ENCODE data around the gene TMUB2. TPM values are rescaled to one million over a fixed set of nuclear protein-coding genes. Genes with fewer than 3 reads are reported as not detected.

The TMUB2 gene
- total and polyA plus RNA-seq, 2 of the 13 experiments (the other 11 are each of a cell fraction or from before 2014, with no cell fraction given) = 26.9 to 50.8 TPM

- BruUV-seq (replicated peaks) = no TSS peak
- peak overlapping the region; percentile 90 for H3K9ac ChIP-seq (ENCODE audit: insufficient read depth, low read depth, low read length)
- CTCF ChIA-PET (ENCODE audit: low intra/inter-chr PET ratio, low total read pairs) = interaction anchor here (0.7 kb wide), 1 partner anchor 53 kb away, joined by 3 read pairs; no protein-coding TSS in a partner anchor
- in situ Hi-C loops (cut with HindIII; ENCODE audit: extremely low pct_ligation_motif_present, low pct_unique_long_range_greater_than_20kb) = loop anchor here (5.0 kb wide), 1 partner anchor 106 kb away; no protein-coding TSS in a partner anchor
- WGBS (ENCODE audit: low lambda C conversion rate) = under 1% methylated on average over 49 of the region's 54 CpGs
- H3K36me3 ChIP-seq (replicated peaks in 1 of 2; ENCODE audit: control insufficient read depth in 1 of 2, insufficient read depth in 2 of 2, low read length in 2 of 2) = peaks cover 3 to 8% of the 10 kb centered on the region in 2 experiments
- DNase-seq (ENCODE audit: low spot score) (peak; percentile 78), FAIRE-seq (no peak), ATAC-seq (peak; percentile 64)
- H3K27me3 ChIP-seq (ENCODE audit: control insufficient read depth in 1 of 2, insufficient read depth in 2 of 2, low read length in 2 of 2) = no peaks in the 10 kb centered on the region; a peak in 1 of 5 replicates
- peak overlapping the region; percentile 81 to 99 (median 88) for H3K4me3 ChIP-seq (replicated peaks in 1 of 3; ENCODE audit: insufficient read depth in 1 of 3, low read depth in 2 of 3, low read length in 3 of 3)
- H3K4me2 ChIP-seq (ENCODE audit: low read depth, low read length) = peak overlapping the region; percentile 95
- POLR2A ChIA-PET = interaction anchor here (0.5 to 3.9 kb wide), 16 partner anchors 11 to 282 kb away, joined by 3 to 25 read pairs (median 4); partner anchors contain the start of genes ATXN7L3, GPATCH8, GRN and LSM12
- no peaks in the 10 kb centered on the region; the same call in 1 of the 2 replicates for H4K20me1 ChIP-seq (ENCODE audit: insufficient read depth, low read length)
- H3K9me3 ChIP-seq (ENCODE audit: low read length) = no peaks in the 10 kb centered on the region
- peaks cover 34% of the 10 kb centered on the region for H3K4me1 ChIP-seq (ENCODE audit: insufficient read depth, low read length)
- H2AFZ ChIP-seq (ENCODE audit: low read length) = no peak overlapping the region
- intact Hi-C loops (cut with micrococcal nuclease; ENCODE audit: unreplicated experiment) = no loop called here
- peak overlapping the region; percentile 89 for H3K27ac ChIP-seq (ENCODE audit: extremely low read length, insufficient read depth, low read length)
- peaks cover 26% of the 10 kb centered on the region for H3K79me2 ChIP-seq (ENCODE audit: insufficient read depth, low read length)
- TF ChIP-seq ZNF333 (CRISPR knock-in tag; IDR thresholded peaks at IDR 0.05; ENCODE audit: borderline replicate concordance) (no peak; the same call in 1 of the 2 replicates), CBX5 (CRISPR knock-in tag; IDR thresholded peaks at IDR 0.05; ENCODE audit: borderline replicate concordance) (peak; percentile 23; the same call in 1 of the 2 replicates), ZNF33A (CRISPR knock-in tag; IDR thresholded peaks at IDR 0.05; ENCODE audit: borderline replicate concordance) (0 out of 2 replicates have a peak, but pooled peaks have one; percentile 9), NR2F2 (IDR thresholded peaks at IDR 0.05; ENCODE audit: borderline replicate concordance, low read depth) (no peak), ZNF318 (CRISPR knock-in tag; IDR thresholded peaks at IDR 0.05) (no peak), DR1 (CRISPR knock-in tag; IDR thresholded peaks at IDR 0.05) (no peak), ZNF7 (CRISPR knock-in tag; IDR thresholded peaks at IDR 0.05) (no peak), JARID2 (CRISPR knock-in tag; IDR thresholded peaks at IDR 0.05; ENCODE audit: insufficient replicate concordance) (no peak), SYNCRIP (IDR thresholded peaks at IDR 0.05; ENCODE audit: insufficient read depth, low read depth, low read length) (no peak), ZNF780A (CRISPR knock-in tag; IDR thresholded peaks at IDR 0.05) (no peak), PCBP1 (IDR thresholded peaks at IDR 0.05; ENCODE audit: borderline replicate concordance, low read depth, low read length) (no peak), NFE2L2 (IDR thresholded peaks at IDR 0.05; ENCODE audit: low read length) (no peak), FOXP4 (CRISPR knock-in tag; IDR thresholded peaks at IDR 0.05) (no peak)
Measured at GRCh38 chr17:44221084-44221861, 34.5 kb downstream of the TMUB2 start.

Data from HepG2 (cell line).